ENCODE results near the gene ANGPTL1.

ANGPTL1 gene

DNA sequence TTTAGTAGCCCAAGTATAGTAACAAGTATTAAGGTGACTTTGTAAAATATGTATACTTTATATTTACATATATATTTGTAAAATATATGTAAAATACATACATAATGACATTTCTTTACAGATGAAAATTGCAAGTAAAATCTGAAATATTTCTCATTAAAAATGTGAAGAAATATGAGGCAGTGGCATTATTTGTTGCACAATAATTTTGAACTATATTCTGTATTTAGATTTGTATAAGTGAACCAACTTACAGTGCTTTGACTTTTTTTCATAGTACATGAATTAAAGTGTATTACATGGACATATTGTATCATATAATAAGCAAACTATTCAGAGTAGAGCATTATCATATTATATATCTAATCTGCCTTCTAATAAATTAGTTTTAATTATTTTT is 60.3 kb downstream of the ANGPTL1 start:
- TF ChIP-seq, protein P1, sequence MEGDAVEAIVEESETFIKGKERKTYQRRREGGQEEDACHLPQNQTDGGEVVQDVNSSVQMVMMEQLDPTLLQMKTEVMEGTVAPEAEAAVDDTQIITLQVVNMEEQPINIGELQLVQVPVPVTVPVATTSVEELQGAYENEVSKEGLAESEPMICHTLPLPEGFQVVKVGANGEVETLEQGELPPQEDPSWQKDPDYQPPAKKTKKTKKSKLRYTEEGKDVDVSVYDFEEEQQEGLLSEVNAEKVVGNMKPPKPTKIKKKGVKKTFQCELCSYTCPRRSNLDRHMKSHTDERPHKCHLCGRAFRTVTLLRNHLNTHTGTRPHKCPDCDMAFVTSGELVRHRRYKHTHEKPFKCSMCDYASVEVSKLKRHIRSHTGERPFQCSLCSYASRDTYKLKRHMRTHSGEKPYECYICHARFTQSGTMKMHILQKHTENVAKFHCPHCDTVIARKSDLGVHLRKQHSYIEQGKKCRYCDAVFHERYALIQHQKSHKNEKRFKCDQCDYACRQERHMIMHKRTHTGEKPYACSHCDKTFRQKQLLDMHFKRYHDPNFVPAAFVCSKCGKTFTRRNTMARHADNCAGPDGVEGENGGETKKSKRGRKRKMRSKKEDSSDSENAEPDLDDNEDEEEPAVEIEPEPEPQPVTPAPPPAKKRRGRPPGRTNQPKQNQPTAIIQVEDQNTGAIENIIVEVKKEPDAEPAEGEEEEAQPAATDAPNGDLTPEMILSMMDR (IDR thresholded peaks at IDR 0.05; ENCODE audit: low read depth, low read length): no peak
- DNase-seq (ENCODE audit: extremely low read depth, low read depth): no peak

DNA sequence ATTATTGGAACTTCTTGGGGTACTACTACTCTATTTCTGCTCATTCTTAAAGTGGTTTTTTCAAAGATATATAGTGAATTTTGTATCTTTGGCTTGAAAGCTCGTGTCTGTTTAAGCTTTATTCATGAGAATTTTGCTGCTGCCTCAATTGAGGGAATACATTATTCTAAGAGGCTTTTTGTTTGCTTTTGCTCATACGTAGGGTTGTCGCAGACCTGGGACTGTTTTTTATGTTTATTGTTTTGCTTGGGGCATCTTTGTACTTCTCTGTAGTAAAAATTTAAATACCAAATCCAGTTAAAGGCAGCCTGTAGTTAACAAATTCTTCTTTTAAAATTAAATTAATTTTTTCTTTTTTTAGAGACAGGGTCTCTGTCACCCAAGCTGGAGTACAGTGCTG is 62.3 kb downstream of the ANGPTL1 start:
- TF ChIP-seq, protein P1 (IDR thresholded peaks at IDR 0.05; ENCODE audit: low read depth, low read length): no peak

DNA sequence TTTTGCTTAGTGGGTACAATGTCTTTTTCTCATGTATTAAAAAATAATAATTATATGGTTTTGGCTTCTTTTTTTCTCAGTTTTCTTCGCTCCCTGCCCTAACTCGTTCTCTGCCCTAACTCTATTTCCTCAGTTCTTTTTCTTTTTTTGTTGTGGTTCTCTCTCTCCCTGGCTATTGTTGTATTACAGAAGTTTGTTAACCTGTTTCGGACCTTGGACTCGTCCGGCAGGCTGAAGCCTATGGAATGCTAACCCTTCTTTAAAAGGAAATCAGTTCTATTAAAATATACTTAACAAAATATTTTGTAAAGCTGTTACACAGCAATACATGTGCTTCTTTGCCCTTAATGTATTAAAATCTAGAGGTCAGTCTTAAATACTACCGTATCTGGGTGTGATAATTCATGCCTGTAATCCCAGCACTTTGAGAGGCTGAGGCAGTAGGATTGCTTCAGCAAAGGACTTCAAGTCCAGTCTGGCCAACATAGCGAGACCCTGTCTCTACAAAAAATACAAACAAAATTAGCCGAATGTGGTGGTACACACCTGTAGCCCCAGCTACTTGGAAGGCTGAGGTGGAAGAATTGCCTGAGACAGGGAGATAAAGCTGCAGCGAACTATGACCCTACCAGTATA is 64.1 kb downstream of the ANGPTL1 start:
- TF ChIP-seq, protein P1 (IDR thresholded peaks at IDR 0.05; ENCODE audit: low read depth, low read length): no peak
- no peak for DNase-seq (ENCODE audit: extremely low read depth, low read depth)

More for the DNA sequence above, 62.3 kb downstream of the ANGPTL1 start:
- DNase-seq (ENCODE audit: extremely low read depth, low read depth): no peak

DNA sequence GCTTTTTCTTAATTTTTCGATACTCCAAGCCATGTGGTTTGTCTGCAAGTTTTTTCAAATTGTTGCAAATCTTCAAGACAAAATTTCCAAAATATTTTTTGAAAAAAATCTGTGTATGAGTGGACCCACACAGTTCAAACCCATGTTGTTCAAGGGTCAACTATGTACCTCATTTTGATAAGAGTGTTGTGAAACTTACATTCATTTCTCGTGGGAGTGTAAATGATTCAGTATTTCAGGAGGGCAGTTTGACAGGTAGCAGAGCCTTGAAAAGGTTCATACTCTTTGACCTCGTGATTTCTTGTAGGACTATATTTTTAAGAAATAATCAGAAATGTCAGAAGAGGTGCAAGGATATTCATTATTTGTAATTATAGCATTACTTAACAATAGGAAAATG is 68.0 kb downstream of the ANGPTL1 start:
- no peak for DNase-seq (ENCODE audit: extremely low read depth, low read depth)
- TF ChIP-seq, protein P1 (IDR thresholded peaks at IDR 0.05; ENCODE audit: low read depth, low read length): no peak
